HG02870 (cell line): Measurements from ENCODE around the gene ENTR1.

ENCODE experiments used
- ATAC-seq: cut with Tn5 transposase; IDR thresholded peaks from one replicate; pipeline ENCODE4 v1.9.1; 2021; ENCODE audit warnings: mild to moderate bottlenecking, moderate library complexity; ENCODE audit not compliant: unreplicated experiment

The ENTR1 gene

GRCh38 chr9:136410500-136411287 lies at the start of gene ENTR1, which contains the start of gene PMPCA:
Gene ENTR1 (minus strand): TSS chr9:136410614. CDS start chr9:136410397, 217 bp downstream.
Gene PMPCA (plus strand): TSS chr9:136410658. CDS start chr9:136410669, 11 bp downstream.
- peak; percentile 82 for ATAC-seq

DNA sequence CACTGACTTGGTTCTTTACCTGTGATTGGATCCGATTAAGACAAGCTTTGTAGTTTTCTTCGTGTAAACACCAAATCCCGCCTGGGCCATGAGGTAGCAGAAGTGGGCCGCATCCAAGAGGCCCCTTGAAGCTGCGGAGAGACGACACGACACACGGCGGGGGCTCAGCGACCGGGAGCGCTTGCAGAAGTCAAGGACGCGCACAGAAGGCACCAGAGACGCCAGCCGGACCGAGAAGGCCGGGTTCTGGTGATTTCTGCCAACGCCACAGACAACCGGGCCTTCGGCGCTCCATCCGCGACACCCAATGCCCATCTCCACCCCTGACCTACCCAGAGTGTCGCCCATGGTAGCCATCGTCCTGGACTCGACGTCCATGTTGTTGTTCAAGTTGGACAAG lies 49.0 kb upstream of the ENTR1 start:
- no peak for ATAC-seq

GRCh38 chr9:136457326-136457725 lies 46.9 kb upstream of the ENTR1 start:
- no peak for ATAC-seq

DNA sequence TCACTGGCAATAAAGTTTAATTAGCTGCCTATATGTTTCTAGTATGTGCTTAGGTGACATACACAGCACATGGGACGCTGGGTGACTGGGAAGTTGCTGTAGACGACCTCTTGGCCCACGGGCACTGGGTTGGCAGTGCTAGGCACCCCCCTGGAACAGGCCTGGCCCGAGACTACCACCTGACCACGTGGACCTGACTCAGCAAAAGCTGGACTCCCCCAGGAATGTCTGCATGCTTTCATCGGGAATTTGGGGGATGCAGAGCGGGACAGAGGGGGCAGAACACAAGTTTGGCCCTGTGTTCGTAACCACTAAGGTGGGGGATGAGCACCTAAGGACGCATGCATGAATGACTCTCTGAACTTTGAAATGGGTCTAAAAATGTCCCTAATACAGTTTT lies 45.8 kb upstream of the ENTR1 start:
- no peak for ATAC-seq

- no peak for ATAC-seq
These were observed 44.9 kb upstream of the ENTR1 start for GRCh38 chr9:136455043-136456002.

GRCh38 chr9:136454026-136454796 lies 43.8 kb upstream of the ENTR1 start:
- ATAC-seq = no peak

- ATAC-seq = no peak
These were observed 42.9 kb upstream of the ENTR1 start for GRCh38 chr9:136453326-136453725.

DNA sequence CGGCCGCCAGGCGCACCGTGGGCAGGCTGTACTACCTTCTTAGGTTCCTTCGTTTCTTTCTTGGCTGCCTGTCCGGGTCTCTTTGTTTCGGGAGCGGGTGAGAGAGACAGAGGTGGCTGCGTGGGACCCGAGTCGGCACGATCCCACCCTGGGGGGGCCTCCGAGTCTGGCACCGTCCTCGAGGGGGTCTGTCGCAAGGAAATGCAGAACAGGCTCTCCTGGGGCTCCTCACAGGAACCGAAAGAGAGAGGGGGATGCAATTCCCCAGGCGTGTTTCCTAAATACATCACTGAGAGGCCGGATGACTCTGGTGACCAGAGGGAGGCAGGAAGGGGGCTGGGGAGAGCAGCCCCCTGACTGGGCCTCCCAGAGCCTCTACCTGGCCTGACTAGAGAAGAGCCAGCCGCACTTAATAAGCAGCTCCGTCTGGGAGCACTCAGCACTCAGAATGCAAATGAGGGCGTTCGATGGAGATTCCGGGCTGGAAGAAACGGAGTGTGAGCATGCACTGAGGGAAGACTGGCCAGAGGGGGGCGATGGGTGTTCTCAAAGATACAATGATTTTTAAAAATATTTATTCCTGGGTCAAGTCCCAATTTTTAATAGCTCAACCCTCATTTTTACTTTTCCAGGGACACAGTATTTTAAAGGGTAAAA lies 40.9 kb upstream of the ENTR1 start:
- ATAC-seq = no peak

- no peak for ATAC-seq
These were observed 38.2 kb upstream of the ENTR1 start for GRCh38 chr9:136448655-136449054.

GRCh38 chr9:136447173-136447778 lies 36.9 kb upstream of the ENTR1 start:
- no peak for ATAC-seq

- ATAC-seq = no peak
These were observed 35.4 kb upstream of the ENTR1 start for GRCh38 chr9:136445799-136446198.

- ATAC-seq = no peak
These were observed 33.7 kb upstream of the ENTR1 start for GRCh38 chr9:136444102-136444501.

DNA sequence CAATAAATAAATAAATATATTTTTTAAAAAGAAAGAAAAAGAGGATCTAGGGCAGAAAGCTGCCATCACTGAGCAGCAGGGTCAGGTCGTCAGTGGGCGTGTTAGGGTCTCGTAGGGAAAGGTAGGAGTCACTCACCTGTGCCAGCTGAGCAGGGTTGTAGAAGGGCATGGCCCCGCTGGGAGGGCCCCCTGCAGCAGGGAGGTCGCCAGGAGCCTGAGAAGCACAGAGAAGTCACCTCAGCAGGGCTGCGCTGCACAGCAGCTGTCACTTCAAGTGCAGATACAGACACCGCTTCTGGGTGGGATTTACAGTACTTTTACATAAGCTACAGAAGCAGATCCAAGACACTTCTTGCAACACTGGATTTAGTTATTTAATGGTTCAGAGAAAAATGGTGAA lies 33.3 kb upstream of the ENTR1 start:
- ATAC-seq = no peak

DNA sequence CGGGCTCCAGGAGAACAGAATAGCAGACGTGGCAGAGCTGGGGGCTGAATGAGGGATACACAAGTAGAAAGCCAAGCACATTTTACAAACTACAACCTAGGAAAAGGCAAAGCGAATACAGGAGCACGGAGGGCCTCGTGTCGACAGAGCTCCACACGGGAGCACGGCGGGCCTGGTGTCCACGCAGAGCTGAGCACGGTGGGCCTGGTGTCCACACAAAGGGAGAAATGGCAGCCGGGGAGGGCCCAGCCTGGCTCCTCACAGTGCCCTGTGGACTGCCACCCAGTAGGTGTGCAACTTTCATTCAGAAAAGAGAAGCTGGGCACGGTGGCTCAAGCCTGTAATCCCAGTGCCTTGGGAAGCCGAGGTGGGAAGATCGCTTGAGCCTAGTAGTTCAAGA lies 32.7 kb upstream of the ENTR1 start:
- ATAC-seq = no peak

DNA sequence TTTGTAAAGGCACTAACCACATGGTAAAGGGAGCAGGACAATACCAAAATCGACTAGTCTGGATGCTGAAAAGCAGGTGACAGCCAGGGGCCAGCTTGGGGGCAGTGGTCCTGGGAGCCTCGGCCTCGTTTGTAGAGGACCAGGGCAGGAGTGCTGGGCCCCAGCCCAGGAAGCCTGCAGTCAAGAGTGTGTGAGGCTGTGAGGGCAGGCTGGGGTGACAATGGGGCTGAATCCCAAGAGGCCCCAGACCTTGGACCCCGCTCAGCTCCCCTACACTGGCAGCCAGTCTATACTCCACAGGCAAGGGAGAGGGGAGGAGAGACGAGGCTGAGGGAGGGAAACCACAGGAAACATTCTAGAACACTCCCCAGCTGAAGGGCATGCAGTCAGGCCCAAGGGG lies 31.9 kb upstream of the ENTR1 start:
- ATAC-seq = no peak

GRCh38 chr9:136441681-136442245 lies 31.3 kb upstream of the ENTR1 start:
- no peak for ATAC-seq

DNA sequence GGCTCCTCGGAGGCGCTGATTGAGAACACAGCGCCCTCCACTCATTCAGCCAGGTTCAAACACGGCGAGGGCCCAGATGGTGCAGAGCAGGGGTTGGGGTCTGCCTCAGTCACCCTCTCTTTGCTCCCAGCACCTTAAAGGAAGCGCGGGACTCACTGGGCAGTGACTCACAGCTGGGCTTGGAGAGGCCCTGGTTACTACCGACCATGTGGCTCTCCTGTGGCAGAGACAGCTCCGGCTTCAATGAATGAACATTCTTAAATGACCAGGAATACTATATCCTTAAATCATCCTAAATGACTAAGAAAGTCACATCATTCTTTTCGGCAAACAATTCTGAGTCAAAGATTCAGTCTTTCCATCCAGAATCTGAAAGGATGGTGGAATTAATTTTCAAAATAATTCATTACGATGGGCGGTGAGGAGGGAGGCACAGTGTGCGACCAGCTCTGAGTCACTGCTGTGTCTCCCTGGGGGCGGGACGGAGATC lies 30.8 kb upstream of the ENTR1 start:
- no peak for ATAC-seq

GRCh38 chr9:136439481-136440408 lies 29.3 kb upstream of the ENTR1 start, which contains the start of gene INPP5E:
Gene INPP5E (minus strand): TSS chr9:136439845. CDS start chr9:136439419, 426 bp downstream.
- ATAC-seq = peak; percentile 44
